ENCODE measurements around the gene NAV2.

The NAV2 gene

DNA sequence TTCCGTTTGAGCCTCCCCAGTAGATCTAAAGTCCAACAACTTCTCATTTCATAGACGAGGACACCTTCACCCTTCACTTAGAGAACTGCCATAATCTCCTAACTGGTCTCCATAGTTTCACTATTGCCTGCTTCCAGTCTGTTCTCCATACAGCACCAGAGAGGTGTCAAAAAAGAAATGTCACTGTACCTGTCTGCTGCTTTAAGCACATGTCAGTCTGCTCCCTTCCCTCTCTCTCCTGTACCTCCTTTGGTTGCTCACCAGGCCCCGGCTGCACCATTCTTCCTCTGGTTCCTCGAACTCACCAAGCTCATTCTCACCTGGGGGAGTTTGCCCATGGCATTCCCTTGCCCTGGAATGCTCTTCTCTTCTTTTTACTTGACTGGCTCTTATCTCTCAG, 75.8 kb downstream of the NAV2 start:
- DNase-seq: no peak

DNA sequence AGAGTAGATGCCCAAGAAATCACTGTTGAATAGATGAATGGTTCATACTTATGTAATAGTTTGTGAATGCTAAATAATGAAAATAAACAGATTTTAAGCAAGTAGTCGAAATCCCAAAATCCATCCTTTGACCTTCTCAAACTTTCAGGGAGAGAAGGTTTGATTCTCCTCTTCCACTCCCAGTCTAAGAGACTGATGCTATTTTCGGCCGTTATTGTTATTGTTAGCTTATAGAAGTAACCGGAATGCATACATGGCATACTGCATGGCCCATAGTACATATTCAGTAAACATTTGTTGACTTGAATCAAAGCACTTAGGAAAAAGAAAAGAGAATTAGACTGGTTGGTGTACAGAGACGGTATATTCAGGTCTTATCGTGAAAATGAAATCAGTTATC, 76.6 kb downstream of the NAV2 start:
- DNase-seq: no peak

DNA sequence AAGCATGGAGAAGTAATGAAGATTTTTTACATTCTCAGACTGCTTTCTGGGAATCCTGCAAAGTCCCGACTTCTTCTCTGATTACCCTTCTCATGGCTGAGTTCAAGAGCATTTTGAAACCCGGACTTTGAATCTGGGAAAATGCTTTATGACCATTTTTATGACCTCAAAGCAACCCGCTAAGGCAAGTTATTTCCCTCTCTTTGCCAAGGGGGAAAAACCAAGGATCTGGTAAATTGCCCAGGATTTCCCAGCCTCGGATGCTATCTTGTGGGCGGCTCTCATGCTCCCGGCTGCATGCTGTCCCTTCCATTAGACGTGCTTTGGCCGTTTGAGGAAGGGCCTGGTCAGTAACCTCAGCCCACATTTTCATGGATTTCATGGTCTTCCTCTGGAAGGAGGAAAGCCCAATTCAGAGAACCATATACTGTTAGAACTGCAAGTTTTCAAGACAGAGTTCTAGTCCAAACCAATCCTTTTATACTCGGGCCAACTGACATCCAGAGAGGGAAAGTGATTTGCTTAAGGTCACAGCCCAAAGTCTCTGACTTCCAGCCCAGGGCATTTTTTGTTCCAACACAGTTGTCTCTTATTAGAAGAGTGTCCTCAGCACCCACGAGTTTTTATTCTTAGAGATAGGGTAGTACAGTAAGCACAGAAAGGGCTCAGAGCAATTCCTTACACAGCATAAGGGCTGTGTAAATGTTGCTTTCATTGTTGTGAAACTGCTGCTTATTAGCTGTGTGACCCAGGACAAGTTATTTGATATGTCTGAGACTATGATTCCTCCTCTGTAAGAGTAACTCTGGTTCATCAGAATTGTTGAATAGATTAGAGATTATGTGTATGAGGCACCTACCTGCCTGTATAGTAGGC, 77.4 kb downstream of the NAV2 start:
- no peak for DNase-seq

DNA sequence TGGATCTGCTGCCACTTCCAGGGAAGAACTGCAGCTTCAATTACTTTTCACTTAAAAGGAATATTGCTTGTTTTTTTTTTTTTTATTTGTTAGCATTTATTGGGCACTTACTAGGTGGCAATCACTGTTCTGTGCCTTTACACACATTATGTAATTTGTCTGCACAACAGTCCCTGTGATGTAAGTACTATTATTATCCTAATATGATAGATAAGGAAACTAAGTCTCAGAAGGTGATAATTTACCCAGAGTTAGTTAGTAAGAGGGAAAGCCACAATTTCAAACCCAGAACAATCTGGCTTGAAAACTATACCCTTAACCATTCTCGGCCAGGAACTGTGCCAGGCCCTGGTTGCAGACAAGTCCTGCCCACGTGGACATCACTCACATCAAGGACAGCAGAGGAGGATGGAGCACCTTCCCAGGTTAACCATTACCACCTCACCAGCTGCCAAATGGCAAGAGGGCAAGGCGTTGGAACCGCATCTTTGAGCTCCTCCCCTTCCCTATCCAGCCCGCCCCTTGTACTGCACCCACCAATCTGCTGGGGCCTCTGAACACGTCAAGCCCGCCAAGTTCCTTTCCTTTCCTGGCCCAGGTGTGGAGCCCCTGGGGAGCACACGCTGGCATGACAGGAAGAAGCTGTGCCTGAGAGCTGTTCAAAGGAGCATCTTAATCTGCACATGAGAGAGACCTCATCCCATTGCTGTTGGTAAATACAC, 78.4 kb downstream of the NAV2 start:
- no peak for DNase-seq

DNA sequence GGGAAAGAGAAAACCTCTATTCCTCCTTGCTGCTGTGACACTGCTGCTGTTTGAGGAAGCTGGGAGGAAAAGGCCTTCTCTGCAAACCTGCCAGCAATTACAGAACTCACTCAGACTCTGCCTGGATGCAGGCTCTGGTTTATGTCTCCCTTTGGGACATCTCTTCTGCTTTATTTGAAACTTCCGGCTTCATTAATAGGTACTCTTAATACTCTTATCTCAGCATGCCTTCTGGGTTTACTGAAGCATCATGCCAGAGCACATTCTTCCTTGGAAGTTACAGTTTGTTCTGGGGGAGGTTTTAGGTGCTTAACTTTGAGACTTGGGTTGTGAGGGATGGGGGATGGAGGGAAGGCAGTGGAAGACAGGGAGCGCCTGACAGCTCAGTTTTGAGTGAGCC, 79.9 kb downstream of the NAV2 start:
- DNase-seq: no peak

DNA sequence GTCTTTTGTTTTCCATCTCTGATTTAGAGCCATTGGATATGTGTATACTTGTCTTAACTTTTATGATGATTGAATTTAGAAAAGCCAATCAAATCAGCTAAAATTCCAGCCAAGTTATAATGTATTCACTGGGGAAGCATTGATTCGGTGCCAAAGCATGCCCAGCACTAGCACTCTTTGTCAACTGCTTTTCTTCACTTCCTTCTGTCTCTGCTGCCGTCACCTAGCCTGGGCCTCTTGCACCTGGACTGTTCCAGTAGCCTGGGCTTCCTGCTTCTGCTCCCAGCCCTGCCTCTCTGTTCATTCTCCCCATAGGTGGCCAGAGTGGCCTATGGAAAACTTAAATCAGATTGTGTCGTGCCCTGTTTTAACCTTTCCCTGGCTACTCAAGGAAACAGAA, 80.7 kb downstream of the NAV2 start:
- DNase-seq: no peak

DNA sequence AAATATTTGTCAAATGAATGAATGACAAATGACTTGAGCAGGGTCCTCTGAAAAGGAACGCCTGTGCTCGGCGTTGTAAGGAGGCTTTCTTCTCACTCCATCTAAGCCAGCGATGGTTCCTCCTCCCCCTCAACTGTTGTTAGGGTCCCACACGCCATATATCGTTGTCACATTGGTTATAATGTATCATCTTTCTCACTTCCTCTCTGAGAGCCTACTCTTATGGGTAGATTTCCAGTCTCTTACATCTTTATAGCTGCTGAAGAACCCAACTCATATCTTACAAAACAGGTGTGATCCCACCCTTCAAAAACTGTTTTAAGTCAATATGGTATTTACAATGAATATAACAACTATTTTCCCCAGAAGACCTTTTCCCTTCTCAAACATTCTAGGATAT, 81.5 kb downstream of the NAV2 start:
- no peak for DNase-seq

DNA sequence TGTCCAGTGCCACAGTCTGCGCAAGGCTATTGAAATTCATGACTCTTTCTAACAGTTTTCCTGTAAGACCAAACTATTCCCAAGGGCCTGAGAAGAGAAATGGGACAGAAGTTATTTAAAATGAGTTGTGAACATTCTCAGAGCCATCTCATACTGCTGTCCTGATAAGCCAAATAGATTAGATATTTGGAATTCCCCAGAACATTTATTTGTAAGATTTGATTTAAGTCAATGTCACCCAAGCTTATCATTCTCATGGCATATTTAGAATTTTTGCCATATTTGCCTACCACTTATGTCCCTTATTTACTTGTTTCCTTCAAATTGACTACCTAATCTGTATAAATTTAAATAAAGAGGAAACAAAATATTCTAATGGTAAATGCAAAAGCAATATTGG, 82.4 kb downstream of the NAV2 start:
- no peak for DNase-seq

DNA sequence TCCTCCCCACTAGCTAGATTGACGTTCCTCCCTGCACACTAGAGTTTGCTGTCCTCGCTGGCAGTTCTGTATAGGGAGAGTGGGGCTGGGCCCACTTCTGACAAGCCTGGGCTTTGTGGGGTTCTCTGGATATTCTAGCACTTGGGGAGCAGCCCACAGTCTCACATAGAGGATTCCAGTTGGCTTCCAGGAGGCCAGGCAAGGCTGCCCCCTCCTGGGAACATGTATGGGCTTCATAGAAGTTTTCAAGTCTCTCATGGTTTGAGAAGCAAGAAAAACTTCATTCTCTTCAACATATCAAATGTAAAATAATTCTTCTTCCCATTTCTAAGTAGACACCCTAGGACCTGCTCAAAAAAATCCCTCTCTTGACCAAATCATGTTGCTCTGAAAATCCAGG, 87.5 kb downstream of the NAV2 start:
- DNase-seq: no peak

DNA sequence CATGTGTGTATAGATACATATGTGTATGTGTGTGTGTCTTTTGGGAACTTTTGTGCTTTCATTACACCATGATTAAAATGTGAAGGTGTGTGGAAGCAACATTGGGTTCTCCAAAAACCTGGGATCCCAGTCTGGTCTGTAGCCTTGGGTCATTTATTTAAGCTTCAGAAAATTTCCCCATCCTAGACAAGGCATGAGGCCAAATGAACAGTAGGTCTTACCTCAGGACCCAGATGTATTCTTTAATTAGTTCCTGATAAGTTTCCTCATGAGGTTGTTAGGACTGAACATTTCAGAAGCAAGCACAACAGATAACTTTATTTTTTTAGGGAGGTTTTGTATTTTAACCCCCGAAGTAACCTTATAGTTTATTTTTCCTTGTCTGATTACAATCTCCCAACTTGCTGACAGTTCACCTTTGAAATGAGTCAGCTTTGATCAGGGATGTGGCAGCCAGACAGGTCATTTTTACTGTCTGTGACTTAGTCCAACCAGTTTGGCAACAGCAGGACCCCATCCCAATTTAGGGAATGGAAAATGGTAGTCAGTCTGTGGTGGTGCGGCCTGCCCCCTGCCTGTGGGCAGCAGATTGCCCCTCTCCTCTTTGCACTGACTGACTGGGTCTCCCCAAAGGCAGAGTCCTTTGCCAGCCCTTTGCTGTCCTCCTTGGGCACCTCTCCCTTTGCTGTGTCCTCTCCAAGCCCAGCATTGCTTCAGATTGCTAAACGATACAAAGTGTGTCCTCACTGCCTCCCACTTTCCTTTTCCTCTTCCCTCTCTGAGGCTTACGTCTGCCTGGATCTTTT, 88.3 kb downstream of the NAV2 start:
- no peak for DNase-seq

DNA sequence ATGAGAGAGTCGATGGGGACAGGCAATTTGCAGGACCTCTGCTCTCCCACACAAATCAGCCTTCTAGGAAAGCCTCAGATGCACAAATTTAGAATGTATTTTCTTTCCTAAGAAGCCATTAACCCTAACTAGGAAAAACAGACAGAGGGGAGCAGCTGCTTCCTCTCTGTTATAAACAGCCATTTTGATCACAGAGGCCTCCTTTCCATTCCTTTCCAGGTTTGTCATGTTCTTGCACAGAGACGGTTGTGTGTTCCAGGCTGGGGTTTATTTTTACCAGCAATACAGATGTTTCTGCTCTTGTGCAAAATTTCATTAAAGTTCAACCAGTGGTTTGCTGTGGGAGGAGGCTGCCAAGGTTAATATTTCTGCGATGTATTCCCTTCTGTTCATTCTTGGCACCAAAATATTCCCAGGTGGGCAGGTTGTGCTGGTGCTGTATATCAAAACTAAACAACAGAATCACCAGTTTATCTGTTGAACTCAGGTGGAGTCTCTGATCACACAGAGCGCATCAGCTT, 90.2 kb downstream of the NAV2 start:
- DNase-seq: no peak

DNA sequence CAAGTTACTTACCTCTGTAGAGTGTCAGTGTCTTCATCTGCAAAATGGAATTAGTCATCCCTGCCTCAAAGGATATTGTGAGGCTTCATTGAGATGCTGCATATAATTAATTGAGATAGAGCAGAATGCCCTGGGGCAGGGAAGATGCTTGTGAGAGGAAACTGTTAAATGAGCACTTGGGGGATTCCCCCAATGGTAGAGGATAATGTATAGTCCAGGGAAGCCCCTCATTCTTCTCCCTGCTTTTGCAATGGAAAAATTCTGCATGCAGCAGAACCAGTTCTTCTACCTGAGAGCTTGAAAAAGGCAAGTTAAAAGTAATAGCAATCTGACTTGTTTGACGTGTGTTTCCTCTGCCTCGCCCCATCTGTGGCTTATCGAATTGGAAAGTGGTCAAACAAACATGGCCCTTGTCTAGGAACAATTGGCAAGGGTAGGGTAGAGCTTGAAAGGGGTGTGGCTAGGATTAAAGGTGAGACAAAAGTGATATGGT, 90.9 kb downstream of the NAV2 start:
- DNase-seq: no peak

DNA sequence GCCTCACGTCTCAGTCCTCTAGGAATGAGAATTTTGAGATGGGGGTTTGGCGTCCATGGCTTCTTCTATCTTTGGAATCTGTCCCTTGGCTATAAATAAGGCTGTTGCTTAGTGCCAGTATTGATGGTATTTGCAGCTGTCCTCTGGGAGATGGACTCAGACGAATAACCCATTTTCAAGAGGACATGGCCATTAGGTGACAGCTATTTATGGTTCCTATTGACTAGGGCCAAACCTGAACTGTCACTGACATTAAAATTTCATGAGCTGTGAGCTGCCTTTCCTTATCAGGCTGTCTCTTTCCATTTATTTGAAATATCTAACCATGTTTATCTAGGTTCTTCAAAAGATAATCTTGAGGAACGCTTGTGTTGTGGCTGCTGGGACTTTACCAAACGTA, 92.7 kb downstream of the NAV2 start:
- DNase-seq: no peak

DNA sequence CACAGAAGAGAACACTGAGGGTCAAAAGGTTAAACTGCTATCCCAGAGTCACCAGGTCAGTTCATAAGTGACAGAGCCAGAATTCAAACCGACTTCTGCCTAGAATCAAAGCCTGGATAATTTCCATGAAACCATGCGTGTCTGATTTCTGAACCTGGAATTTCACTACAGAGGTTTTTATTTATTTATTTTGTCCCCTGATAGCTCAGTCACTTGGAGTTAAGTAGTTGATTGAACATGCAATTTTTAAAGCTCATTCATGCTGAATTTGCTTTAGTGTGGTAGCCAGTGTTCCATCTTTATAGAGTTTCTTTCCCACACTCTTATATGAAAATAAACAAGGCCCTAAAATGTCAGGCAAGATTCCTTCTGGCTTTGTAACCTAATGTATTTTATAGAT, 93.2 kb downstream of the NAV2 start:
- no peak for DNase-seq

DNA sequence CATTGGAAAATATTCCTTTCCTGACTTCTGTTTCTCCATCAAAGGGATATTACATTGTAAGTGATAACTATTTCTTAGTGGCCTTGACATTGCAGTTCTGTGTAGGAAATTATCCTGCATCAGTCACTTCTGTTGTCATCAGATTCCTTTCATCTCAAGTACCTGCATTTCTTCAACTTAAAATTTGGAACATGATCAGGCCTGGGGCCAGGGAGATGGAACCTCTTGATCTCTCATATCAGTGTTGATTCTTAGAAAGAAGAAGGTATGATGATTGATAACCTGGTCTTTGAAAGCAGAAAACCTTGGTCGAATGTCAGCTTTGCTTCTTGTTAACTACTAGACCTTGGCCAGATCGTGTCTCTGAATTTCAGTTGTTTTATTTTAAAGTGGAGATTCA, 93.6 kb downstream of the NAV2 start:
- DNase-seq: no peak

DNA sequence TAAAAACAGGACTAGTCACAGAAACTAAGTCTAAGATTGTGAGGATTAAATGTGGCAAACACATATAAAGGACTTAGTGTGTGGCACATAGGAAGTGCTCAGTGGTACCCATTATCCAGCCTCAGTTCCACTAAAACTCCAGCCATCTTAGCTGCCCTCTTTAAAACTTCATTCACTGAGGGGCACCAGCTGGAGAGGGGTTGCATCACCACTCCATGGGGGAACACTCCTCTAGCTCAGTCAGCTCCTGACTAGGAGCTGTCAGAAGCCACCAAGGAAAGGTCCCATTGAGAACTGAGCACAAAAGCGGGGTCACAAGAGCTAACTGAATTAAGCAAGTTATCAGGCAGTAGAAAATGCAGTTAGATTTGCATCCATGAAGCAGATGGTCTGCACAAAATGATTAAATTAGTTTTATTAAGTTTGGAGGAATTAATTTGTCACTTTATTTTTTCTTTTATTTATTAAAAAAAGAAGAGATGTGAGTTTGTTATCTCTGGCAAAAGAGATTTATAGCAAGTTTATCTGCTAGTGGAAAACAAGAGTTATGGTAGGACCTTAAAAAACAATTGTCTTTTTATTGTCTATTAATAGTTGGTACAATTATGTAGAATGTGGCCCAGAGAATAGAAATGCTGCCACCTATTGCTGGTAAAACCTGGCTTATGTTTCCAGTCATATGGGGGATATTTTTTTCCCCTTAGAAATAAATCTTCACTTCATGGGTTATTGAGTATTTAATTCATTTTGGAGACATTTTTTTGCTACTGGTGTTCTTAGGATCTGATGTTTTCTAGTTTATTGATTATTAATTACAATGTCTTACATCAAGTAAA, 95.7 kb downstream of the NAV2 start:
- no peak for DNase-seq

DNA sequence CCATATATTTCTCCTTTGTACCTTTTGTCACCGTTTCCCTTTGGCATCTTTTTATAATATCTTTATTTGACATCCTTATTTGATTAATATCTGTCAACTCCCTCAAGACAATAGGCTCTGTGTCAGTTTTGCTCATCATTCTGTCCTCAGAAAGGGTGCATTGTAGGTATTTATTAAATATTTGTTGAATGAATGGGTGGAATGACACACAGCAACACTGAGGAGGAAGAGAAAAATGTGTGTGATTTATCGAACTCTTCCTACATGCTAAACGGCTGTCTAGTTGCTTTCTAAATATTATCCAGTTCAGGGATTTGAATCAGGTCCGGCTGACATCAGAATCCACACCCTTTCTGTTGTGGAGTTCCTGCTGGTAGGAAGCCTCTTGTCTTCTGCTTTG, 98.2 kb downstream of the NAV2 start:
- no peak for DNase-seq

DNA sequence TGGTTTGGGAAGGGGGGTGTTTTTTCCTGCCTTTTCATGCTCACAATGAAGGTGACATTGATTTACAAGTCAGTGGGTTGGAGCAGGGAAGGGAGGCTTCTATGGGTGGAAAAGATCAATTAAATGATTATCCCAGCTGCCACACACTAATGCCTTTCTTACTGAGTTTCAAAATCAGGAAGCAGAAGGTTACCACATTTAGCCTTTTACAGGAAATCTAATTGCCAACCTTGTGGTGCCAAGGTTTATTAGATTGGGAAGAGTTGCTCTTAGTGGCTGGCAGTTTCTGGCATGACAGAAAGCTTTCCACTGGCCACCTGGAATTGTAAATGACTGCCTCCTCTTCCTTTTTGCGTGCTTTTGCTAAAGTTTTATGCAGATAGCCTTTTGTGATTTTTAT, 98.7 kb downstream of the NAV2 start:
- DNase-seq: no peak

DNA sequence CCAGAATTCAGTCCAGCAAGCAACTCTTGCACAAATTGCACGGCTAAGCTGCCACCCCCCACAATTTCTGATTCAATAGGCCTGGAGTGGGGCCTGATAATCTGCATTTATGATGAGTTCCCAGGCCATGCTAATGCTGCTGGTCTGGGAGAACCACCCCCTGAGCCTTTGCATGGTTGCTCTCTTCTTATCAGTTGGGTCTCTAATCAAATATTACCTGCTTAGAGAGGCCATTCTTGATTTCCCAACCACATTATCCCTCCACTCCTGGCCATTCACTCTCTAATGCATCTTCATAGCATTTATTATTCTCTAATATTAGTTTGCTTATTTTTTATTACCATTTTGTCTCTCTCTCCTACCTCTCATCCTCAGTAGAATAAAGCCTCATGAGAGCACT, 99.5 kb downstream of the NAV2 start:
- DNase-seq: no peak

DNA sequence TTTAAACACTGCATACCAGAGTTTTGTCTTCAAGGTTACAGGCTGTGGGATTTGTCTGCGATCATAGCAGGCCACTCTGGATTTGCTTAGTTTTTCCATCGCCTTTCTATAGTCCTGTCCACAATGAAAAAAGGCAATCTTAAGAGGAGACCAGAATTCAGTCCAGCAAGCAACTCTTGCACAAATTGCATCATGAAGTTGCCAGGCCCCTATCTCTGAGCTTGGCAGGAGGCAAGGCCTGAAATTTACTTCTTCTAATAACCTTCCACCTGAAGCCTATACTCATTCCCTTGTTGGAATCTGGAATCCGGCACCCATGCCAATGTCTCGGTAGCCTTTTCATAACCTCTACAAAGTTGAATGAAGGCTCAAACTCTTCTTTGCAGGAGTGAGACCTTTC, 100.1 kb downstream of the NAV2 start:
- no peak for DNase-seq

DNA sequence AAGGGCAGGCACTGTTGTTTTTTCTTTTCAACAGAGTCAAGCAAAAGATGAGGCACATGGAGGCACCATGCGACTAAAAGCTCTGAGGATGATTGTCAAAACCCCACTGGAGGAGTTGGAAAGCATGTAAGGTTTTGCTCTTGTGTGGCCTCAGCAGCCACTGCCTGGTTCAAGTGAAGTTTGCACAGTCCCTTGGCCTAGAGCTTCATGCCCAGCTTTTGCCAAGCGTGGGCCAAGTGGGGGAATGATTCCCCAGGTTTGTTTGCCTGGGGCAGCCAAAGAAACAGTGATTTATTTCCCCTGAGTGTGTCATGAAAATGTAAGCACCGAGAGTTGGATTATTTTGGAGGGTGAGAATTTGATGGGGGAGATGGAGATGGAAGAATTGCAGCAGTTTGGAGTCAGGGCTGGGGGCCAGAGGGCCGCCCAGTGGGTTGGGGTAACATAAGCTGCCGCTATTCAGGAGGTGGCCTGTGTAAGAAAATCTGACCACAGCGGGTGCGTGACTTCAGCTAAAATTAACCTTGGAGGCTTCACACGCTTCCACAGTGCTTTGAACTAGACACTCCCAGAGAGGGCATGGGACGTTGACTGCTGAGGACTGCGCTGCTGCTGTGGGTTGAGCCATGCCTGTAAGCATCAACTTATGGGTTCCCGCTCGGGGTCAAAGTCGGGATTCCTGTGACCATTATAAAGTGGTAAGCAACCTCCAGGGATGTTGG, 100.7 kb downstream of the NAV2 start:
- DNase-seq: no peak

DNA sequence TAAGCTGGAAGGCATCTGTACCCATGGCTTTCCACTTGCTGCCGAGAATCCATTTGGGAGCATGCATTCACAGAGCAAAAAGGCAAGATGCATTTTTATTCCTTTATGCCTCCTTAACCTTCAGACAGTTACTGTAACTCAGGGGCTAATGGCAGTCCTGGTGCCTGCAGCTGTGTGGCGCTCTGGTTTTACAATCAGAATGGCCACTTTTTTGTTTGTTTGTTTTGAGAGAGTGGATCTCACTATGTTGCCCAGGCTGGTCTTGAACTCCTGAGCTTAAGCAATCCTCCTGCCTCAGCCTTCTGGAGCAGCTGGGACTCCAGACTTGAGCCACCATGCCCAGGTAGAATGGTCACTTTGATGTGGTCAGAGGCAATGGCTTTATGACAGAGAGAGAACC, 101.8 kb downstream of the NAV2 start:
- DNase-seq: no peak
